GM12878 (cell line): Measurements from ENCODE around the gene GNAQ. TPM values are rescaled to one million over a fixed set of nuclear protein-coding genes. Genes with fewer than 3 reads are reported as not detected.

Experiments
- NFIC ChIP-seq: IDR thresholded peaks from 2 replicates; pipeline ENCODE4 v1.6.1; 2012; ENCODE audit warnings: low read depth, mild to moderate bottlenecking, inconsistent platforms, low read length, moderate library complexity
- POLR2AphosphoS2 ChIP-seq: IDR thresholded peaks from 2 replicates; pipeline ENCODE4 v1.6.1; 2011; ENCODE audit warnings: low read depth, mild to moderate bottlenecking, low read length, improper control_type of control experiment, moderate library complexity
- WRNIP1 ChIP-seq: IDR thresholded peaks from 2 replicates; pipeline ENCODE4 v1.6.1; 2011; ENCODE audit warnings: low read depth, low read length, improper control_type of control experiment, borderline replicate concordance
- polyA plus RNA-seq, 11 experiments: library from polyadenylated mRNA; depleted of rRNA in 4 of 11; unstranded in 6 of 11; stranded (reverse) in 5 of 11; fragments of >200 nt; fragmentation: Nextera tagmentation in 4 of 11; fragmentation: Illumina TruSeq in 1 of 11; extraction: Ambion mirVana in 4 of 11; extraction: Trizol in 1 of 11; gene quantifications; 1 replicate in 1 of 11; 2 replicates in 10 of 11; pipeline versions ENCODE4 v1.2.1 to v1.2.3, GENCODE V29; 2011 to 2016; ENCODE audit warnings: inconsistent platforms in 2 of 11, missing spikeins in 2 of 11, low read depth in 1 of 11
- total RNA-seq, 4 experiments: library from RNA; depleted of rRNA in 3 of 4; stranded (reverse); fragments of >200 nt in 3 of 4; fragmentation: Illumina TruSeq in 1 of 4; extraction: Trizol in 1 of 4; gene quantifications; 2 replicates each; pipeline versions ENCODE4 v1.2.1 to v1.2.3, GENCODE V29; 2013 to 2021
- TF ChIP-seq, protein P1 (sequence below): IDR thresholded peaks from 2 replicates; pipeline ENCODE4 v1.6.1; 2012; ENCODE audit warnings: improper control_type of control experiment, low read depth, low read length; ENCODE audit not compliant: insufficient replicate concordance
- TF ChIP-seq, protein P2 (sequence below): fragments of 450-650 bp; IDR thresholded peaks from 2 replicates; pipeline ENCODE4 v1.6.1; 2017; ENCODE audit warnings: antibody characterized with exemption, mild to moderate bottlenecking, moderate library complexity

The GNAQ gene
- total and polyA plus RNA-seq, 10 of the 15 experiments (the other 5 are each of a cell fraction or from before 2014, with no cell fraction given) = 0.15 to 47.2 (median 0.49) TPM

DNA sequence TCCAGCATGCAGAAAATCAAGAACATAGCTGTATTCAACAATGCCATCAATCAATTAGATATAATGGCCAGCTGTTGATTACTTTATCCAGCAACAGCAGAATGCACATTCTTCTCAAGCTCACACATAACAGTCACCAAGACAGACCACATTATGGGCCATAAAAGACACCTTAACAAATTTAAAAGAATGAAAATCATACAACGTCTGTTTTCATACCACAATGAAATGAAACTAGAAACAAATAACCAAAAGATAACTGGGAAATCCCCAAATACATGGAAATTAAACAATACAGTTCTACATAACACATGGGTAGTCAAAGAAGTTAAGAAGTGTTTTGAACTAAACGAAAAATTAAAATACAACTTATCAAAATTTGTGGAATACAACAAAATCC lies 252.6 kb downstream of the GNAQ start (continued):
- TF ChIP-seq, protein P1, sequence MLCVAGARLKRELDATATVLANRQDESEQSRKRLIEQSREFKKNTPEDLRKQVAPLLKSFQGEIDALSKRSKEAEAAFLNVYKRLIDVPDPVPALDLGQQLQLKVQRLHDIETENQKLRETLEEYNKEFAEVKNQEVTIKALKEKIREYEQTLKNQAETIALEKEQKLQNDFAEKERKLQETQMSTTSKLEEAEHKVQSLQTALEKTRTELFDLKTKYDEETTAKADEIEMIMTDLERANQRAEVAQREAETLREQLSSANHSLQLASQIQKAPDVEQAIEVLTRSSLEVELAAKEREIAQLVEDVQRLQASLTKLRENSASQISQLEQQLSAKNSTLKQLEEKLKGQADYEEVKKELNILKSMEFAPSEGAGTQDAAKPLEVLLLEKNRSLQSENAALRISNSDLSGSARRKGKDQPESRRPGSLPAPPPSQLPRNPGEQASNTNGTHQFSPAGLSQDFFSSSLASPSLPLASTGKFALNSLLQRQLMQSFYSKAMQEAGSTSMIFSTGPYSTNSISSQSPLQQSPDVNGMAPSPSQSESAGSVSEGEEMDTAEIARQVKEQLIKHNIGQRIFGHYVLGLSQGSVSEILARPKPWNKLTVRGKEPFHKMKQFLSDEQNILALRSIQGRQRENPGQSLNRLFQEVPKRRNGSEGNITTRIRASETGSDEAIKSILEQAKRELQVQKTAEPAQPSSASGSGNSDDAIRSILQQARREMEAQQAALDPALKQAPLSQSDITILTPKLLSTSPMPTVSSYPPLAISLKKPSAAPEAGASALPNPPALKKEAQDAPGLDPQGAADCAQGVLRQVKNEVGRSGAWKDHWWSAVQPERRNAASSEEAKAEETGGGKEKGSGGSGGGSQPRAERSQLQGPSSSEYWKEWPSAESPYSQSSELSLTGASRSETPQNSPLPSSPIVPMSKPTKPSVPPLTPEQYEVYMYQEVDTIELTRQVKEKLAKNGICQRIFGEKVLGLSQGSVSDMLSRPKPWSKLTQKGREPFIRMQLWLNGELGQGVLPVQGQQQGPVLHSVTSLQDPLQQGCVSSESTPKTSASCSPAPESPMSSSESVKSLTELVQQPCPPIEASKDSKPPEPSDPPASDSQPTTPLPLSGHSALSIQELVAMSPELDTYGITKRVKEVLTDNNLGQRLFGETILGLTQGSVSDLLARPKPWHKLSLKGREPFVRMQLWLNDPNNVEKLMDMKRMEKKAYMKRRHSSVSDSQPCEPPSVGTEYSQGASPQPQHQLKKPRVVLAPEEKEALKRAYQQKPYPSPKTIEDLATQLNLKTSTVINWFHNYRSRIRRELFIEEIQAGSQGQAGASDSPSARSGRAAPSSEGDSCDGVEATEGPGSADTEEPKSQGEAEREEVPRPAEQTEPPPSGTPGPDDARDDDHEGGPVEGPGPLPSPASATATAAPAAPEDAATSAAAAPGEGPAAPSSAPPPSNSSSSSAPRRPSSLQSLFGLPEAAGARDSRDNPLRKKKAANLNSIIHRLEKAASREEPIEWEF = no peak
- no peak for TF ChIP-seq POLR2AphosphoS2
- no peak for TF ChIP-seq NFIC
- no peak for TF ChIP-seq WRNIP1
- TF ChIP-seq, protein P2, sequence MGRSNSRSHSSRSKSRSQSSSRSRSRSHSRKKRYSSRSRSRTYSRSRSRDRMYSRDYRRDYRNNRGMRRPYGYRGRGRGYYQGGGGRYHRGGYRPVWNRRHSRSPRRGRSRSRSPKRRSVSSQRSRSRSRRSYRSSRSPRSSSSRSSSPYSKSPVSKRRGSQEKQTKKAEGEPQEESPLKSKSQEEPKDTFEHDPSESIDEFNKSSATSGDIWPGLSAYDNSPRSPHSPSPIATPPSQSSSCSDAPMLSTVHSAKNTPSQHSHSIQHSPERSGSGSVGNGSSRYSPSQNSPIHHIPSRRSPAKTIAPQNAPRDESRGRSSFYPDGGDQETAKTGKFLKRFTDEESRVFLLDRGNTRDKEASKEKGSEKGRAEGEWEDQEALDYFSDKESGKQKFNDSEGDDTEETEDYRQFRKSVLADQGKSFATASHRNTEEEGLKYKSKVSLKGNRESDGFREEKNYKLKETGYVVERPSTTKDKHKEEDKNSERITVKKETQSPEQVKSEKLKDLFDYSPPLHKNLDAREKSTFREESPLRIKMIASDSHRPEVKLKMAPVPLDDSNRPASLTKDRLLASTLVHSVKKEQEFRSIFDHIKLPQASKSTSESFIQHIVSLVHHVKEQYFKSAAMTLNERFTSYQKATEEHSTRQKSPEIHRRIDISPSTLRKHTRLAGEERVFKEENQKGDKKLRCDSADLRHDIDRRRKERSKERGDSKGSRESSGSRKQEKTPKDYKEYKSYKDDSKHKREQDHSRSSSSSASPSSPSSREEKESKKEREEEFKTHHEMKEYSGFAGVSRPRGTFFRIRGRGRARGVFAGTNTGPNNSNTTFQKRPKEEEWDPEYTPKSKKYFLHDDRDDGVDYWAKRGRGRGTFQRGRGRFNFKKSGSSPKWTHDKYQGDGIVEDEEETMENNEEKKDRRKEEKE = no peak
- TF ChIP-seq, all 136 proteins: peak for 0
